ENCODE measurements around the gene ACTR6.
"Not testable (repeated sequence)": the region's sequence is repeated elsewhere in the genome, so short reads cannot be mapped to it uniquely, and the experiment has no call there.

Gene ACTR6

DNA sequence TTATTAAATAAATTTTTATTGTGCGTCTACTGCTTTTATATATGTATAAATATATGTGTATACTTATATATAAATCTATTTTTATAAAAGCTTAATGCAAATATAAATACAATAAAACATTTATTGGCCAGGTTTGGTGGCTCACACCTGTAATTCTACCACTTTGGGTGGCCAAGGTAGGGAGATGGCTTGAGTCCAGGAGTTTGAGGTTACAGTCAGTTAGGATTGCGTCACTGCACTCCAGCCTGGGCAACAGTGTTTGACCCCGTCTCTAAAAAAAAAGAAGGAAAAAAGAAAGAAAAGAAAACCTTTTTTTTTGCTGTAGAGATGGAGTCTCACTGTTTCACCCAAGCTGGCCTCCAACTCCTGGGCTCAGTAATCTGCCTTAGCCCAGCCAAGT is 20.9 kb downstream of the ACTR6 start:
- no peak for DNase-seq (ENCODE audit: low spot score)

DNA sequence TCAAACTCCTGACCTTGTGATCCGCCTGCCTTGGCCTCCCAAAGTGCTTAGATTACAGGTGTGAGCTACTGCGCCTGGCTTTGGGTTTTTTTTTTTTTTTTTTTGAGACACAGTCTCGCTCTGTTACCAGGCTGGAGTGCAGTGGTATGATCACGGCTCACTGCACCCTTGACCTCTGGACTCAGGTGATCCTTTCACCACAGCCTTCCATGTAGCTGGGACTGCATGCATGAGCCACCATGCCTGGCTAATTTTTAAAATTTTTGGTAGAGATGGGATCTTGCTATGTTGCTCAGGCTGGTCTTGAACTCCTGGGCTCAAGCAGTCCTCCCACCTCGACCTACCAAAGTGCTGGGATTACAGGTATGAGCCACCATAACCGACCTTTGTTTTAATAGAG is 21.6 kb downstream of the ACTR6 start:
- not testable (repeated sequence) for DNase-seq (ENCODE audit: low spot score)

DNA sequence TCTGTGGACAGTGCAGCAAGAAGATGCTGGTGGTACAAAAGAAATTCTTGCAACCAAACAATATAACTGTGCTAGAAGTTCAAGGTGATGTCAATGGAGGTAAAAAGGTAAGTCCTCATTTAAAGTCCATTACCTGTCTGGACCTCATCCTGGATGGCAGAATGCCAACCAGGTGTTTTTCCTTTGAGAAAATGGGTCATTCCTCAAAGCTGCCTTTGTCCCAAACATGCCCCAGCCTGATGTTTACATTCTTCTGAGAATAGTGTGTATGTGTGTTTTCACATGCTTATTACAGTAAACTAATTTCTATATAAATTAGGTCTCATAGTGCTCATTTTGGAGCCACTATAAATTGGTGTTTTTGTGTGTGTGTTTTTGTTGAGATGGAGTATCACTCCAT is 24.9 kb downstream of the ACTR6 start:
- DNase-seq (ENCODE audit: low spot score) = no peak

DNA sequence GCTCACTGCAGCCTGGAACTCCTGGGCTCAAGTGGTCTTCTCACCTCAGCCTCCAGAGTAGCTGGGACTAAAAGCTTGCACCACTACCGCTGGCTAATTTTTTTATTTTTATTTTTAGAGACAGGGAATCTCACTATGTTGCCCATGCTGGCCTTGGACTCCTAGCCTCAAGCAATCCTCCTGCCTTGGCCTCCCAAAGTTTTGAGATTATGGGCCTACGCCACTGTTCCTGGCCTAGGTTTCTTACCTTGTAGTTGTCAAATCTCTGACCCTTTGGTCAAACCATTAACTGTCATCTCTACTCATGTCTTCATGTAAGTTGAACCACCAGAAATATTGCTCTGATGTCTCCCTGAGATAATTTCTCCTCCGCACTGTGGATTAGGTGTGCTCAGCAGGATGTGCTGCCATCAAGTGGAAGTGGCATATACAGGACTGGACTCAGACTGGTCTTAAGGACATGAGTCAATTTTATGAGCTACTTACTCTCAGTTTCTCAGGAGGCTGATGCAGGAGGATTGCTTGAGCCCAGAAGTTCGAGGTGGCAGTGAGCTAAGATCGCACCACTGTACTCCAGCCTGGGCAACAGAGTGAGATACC is 28.5 kb downstream of the ACTR6 start:
- DNase-seq (ENCODE audit: low spot score) = no peak

DNA sequence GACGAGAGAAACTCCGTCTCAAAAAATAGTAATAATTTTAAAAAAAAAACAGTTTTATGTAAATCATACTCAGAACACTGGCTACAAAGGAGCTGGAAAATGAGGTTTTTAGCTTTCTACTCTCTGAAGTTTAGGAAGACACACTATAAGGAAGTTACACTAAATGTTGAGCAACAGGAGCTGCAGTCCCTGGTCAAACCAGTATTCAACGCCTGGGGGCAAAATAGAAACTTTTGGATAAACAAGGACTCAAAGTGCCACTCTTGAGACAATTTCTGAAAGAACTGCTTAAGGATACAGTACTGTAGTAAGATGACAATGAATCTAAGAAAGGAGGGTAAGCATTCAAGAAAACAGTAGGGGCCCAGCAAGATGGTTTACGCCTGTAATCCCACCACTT is 29.3 kb downstream of the ACTR6 start:
- no peak for DNase-seq (ENCODE audit: low spot score)

DNA sequence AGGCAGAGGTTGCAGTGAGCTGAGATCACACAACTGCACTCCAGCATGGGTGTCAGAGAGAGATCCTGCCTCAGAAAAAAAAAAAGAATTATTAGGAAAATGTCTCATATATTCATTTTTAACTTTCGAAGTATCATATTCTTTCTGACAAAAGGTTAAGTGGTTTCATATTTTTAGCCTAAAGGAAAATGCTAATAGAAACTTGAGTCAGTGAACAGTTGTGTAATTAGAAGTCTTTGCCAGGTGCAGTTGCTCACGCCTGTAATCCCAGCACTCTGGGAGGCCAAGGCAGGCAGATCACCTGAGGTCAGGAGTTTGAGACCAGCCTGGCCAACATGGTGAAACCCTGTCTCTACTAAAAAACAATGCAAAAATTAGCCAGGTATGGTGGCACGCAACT is 31.3 kb downstream of the ACTR6 start:
- DNase-seq (ENCODE audit: low spot score) = not testable (repeated sequence)

DNA sequence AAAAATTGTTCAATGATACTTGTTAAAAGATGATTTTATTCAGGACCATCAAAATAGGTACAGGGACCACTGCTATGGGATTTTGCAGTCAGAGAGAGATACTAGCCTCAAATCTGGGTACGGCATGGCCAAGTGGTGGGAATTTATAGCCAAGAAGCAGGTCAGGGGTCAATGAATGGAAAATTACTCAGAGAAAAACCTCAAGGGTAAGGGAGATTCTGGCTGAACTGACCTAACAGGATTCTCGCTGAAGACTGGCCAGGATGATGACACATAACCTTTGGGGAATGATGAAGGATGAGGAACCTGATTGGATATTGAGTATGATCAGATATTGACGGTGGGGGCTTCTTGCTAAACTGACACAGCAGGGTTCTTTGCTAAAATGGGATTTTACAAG is 33.6 kb downstream of the ACTR6 start:
- DNase-seq (ENCODE audit: low spot score) = no peak

DNA sequence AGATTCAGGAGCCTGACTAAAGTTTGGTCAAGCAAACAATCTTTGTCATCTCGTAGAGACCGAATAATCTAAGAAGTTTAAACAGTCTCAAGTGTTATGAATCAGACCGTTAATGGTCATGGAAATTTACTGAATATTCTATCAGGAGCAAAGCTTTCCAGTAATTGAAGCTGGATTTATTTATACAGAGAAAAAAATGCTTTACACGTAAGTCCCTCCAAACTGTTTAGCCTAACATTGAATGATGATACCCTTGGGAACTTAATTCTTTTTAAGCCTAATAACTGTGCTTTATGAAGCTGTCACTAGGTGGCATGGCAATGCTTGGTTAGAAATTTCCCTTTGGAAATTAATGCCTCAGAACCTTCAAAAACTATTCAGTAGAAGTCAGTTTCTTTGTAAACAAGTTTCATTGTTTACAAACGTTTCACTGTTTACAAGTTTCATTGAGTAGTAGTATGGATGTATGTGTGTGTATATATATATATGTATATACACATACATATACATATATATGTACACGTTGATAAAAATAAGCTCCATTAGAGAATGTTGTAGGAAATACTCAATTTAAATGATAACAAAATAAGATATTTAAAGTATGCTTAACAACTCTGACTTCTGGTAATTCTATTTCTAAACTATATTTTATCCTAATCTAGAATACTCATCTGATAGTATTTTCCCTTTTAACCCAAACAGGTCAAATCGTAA is 34.1 kb downstream of the ACTR6 start:
- DNase-seq (ENCODE audit: low spot score) = peak; percentile 72

DNA sequence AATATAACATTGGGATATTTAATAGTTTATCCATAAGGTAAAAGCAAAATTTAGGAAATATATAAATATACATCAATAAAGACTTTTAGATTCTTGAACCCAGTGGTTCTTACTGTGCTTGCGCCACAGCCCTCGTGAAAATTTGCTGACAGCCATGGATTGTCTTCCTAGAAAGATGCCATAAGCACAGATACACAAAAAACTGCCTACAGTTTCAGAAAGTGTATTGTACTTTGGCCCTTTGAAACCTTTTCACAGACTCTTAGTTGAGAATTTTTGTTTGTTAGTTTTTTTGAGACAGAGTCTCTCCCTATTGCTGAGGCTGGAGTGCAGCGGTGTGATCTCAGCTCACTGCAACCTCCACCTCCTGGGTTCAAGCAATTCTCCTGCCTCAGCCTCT is 38.2 kb downstream of the ACTR6 start:
- no peak for DNase-seq (ENCODE audit: low spot score)

DNA sequence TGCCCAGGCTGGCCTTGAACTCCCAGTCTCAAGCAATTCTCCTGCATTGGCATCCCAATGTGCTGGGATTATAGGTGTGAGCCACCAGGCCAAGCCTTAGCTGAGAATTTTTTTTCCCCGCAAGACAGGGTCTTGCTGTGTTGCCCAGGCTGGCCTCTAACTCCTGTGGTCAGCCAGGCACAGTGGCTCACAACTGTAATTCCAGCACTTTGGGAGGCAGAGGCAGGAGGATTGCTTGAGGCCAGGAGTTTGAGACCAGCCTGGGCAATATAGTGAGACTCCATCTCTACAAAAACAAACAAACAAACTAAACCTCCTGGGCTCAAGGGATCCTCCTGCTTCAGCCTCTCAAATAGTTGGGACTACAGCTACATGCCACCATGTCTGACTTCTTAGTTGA is 39.0 kb downstream of the ACTR6 start:
- no peak for DNase-seq (ENCODE audit: low spot score)

DNA sequence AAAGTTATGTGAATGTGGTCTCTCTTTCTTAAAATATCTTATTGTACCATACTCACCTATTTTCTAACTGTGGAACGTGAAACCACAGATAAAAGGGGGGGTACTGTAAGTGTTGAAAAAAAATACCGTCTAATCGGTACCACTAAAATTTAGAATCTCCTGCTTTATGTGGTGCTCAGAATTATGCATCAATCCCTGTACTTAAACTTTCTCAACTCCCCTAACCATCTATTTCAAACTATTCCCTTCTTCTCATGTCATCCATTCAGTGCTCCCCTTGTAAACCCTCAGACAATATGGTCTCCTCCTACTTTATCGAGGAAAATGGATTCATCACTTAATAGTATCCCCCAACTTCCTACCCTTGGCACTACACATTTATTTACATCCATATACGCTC is 42.5 kb downstream of the ACTR6 start:
- no peak for DNase-seq (ENCODE audit: low spot score)

DNA sequence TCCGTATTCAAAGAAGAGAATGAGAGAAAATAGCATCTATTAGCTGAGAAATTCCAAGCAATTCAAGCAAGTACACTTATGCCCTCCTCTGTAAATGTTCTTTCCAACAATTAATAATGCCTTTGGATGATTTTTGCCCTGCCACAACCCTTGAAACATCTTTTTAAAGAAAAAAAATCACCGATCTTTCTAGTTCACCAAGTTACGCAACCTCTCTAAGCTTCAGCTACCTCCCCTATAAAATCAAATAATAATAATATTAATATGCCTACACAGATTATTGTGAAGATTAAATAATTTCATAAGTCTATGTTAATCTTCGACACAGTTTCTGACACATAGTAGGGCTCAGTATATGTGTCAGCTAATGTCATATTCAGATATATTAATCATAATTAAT is 47.1 kb downstream of the ACTR6 start:
- no peak for DNase-seq (ENCODE audit: low spot score)

DNA sequence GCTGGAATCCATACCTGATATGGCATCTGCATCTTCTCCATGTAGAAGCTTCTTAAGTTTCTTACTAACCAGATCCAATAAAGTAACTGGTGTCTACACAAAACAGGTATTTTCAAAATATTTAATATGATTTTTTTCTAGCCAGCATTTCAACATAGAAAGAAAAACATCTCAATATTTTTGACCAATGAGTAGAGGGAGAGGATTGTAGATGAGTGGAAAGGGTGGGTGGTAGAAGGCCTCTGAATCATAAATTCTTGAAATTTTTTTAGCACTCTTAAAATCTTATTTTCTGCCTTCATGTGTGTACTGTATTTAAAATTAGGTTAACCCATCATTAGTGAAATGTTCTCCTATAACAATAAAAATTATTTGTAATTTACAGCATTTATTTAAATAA is 48.3 kb downstream of the ACTR6 start:
- DNase-seq (ENCODE audit: low spot score) = no peak

DNA sequence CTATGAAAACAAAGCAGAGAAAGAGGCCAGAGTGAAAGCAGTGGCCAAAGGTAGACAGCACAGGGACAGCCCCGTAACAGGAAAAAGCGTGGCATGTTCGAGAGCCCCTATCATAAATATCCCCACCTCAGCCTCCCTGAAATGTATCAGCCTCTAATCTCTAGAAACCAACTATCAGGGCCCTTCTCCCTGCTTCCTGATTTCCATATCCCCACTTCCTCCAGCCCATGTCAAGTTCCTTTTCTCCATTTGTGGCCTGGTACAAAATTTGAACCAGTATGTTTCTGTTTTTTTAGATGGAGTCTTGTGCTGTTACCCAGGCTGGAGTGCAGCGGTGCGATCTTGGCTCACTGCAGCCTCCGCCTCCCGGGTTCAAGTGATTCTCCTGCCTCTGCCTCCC is 49.3 kb downstream of the ACTR6 start:
- no peak for DNase-seq (ENCODE audit: low spot score)

DNA sequence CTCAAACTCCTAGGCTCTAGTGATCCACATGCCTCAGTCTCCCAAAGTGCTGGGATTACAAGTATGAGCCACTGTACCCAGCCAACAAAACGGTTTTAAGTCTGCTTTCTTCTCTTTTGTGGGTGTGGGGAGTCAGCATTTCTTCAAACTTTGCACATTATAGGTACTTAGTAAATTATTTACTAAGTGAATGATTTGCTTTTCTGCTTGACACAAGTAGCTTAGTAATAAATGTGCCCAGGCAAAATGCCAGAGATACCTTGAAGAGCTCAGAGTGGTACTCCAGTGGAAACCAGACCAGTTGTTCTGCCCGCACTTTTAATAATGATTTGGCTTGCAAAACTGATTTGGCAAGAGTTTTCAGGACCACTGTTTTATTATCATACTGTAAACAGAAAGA is 51.3 kb downstream of the ACTR6 start:
- DNase-seq (ENCODE audit: low spot score) = no peak

DNA sequence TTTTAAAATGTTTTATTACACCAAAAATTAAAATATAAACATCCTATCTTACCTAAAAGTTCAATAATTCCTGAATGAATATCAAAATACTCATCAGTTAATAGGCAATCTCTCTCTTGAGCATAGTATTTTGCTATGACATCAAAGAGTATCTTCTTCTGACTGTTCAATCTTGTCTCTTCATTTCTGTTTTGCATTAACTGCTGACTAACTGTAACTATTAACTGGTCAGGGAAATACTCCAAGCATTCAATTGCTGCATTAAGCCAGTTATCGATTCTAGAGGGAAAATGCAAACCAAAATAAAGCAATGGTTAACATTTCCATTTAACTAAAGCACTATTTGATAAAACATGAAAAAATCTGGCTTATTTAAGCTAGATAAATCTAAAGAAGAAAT is 52.8 kb downstream of the ACTR6 start:
- DNase-seq (ENCODE audit: low spot score) = no peak

DNA sequence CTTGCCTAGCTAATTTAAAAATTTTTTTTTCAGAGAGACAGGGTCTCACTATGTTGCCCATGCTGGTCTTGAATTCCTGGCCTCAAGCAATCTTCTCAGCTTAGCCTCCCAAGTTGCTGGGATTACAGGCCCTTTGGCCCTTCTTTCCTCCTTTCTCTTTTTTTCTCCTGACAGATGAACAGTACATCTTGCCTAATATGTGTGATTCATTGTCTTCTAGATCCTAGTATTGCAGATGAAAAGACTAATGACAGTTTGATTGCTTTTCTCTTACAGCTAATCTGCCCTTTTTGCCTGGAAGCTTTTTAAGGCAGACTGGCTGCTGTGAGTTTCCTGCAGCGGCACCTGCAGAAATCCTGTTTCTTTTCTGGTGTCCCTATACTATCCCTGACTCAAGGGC is 54.3 kb downstream of the ACTR6 start:
- no peak for DNase-seq (ENCODE audit: low spot score)

DNA sequence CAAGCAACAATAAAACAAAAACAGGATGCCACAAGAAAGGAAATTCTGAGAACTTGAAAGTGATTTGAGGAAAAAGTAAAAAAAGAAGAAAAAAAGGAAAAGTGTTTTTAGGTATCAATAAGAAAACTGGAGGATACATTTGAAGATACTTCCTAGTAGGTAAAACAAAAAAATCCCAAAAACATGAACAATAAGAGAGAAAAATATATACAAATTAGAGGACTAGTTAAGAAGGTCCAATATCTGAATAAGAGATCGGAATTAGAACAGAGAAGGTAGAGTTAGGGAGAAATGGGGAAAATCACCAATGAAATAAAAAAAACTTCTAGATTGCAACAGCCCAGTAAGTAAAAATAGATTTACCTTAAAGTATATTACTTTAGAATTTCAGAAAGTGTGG is 57.5 kb downstream of the ACTR6 start:
- DNase-seq (ENCODE audit: low spot score) = no peak

DNA sequence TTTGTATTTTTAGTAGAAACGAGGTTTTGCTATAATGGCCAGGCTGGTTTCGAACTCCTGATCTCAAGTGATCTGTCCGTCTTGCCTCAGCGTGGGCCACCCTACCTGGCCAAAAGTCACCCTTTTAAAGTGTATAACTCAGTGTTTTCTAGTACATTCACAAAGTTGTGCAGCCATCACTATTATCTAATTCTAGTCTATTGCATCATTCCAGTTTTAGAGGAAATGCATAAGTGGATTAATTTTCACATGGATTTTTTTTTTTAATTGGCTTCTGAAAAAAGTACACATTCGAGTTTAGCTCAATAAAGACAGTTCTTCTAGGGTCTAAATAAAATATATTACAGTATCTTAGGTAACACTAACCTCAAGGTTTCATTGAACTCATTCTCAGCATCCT is 62.5 kb downstream of the ACTR6 start:
- DNase-seq (ENCODE audit: low spot score) = no peak

DNA sequence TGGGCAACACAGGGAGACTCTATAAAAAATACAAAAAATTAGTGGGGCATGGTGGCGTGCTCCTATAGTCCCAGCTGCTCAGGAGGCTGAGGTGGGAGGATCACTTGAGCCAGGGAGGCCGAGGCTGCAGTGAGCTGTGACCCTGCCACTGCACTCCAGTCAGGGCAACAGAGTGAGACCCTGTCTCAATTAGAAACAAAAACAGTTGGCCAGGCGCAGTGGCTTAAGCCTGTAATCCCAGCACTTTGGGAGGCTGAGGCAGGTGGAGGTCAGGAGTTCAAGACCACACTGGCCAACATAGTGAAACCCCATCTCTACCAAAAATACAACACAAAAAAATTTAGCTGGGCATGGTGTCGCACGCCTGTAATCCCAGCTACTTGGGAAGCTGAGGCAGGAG is 64.5 kb downstream of the ACTR6 start:
- DNase-seq (ENCODE audit: low spot score) = not testable (repeated sequence)

DNA sequence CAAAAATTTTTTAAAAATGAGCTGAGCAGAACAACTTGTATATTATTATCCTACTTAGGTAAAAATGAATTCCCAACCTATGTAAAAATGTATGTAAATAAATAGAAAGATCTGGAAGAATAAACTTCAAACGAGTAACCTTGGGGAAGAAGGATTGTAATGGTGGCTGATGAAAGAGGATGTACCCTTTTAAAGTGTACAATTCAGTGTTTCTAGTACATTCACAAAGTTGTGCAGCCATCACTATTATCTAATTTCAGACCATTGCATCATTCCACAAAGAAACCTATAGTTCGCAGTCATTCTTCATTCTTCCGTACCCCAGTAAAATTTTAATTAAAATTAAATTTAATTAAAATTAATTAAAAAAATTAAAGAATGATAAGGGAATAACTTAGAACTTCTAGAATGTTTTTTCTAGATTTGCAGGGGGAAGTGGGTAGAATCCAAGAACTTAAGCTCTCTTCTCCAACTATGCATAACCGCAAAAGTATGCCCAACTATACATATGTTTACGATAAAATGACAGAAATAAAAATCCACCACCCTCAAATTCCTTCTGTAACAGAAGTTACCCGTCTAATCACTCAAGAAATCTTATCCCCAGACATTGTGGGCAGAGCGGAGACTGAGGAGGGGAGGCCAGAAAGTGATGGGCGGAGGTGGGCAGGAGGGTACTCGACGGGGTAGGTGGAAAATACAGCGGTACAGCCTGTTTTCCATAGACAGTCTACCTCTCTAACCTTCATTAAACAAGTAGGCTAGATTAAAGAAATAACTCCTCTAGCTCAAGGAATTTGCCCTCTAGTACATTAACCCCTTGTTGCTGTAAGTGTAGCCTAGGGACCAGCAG is 65.3 kb downstream of the ACTR6 start:
- DNase-seq (ENCODE audit: low spot score) = no peak

DNA sequence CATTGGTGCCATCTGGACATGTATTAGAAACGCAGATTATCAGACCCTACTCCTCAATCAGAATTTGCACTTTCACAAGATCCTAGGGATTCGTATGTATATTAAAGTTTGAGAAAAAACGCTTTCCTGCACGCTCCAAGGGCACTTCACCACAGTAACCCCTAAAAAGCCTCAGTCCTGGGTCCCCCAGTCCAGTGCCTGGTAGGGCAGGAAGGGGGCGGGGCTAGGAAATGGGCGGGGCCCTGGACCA is 65.9 kb downstream of the ACTR6 start:
- no peak for DNase-seq (ENCODE audit: low spot score)

DNA sequence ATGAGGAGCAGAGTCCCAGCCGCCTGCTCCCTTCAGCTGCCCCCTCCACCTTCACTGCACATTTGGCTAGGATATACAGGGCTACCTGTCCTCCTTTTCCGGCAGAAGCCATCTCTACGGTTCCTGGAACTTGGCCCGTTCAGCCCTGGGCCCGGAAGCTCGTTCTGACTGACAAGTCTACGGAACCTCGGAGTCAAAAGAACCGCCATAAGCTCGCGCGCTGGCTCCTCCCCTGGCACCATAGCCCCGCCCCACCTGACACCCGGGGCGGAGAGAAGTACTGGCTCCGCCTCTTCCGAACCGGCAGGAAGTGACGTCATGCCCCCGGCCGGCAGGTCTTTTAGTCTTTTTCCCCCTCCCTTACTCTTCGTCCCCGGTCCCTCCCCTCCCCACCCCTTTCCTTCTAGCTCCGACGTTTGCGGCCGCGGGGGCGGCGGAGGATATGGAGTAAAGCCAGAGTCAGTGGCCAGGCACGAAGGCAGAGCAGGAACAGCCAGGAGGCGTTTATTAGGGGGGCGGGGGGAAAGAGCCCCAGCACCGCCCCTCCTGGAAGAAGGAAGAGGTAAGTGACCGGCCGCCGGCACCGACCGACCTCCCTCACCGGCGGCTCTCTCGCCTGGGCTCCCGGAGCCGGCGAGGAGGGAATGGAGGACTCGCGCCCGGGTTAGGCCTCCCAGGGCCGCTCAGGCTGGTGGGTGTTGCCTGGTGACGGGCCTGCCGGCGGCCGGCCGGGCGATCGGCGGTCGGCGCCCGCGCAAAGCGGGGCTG is 66.4 kb downstream of the ACTR6 start, which contains the start of the genes DEPDC4 and SCYL2:
DEPDC4 (minus strand) TSS at position 245 of the 768 bp plus-strand sequence; CDS start at position 242, 3 bp downstream.
SCYL2 (plus strand) TSS at position 343 of the 768 bp plus-strand sequence. CDS start 15,794 bp downstream, outside the sequence.
- DNase-seq (ENCODE audit: low spot score) = peak; percentile 97

Measured in pons (tissue), 1 donor.